HepG2 (cell line): ENCODE data around the gene DBNDD1. TPM values are rescaled to one million over a fixed set of nuclear protein-coding genes. Genes with fewer than 3 reads are reported as not detected.

Experiments
- ATF7-NPFF ChIP-seq: sonication (generic); formaldehyde crosslinking; IDR thresholded peaks from 2 replicates; pipeline ENCODE4 v1.8.1; 2023; ENCODE audit warnings: mild to moderate bottlenecking, low read depth, missing genetic modification reagents, moderate library complexity
- BCL6 ChIP-seq: IDR thresholded peaks from 2 replicates; pipeline ENCODE4 v1.6.1; 2016; ENCODE audit warnings: missing genetic modification reagents, missing compliant biosample characterization
- CHD2 ChIP-seq: IDR thresholded peaks from 2 replicates; pipeline ENCODE4 v1.6.1; 2011; ENCODE audit warnings: low read depth, low read length, improper control_type of control experiment
- ELF4 ChIP-seq: sonication (generic); formaldehyde crosslinking; IDR thresholded peaks from 2 replicates; pipeline ENCODE4 v1.5.0; 2020; ENCODE audit warnings: missing genetic modification reagents, mild to moderate bottlenecking, moderate library complexity, borderline replicate concordance
- HHEX ChIP-seq: IDR thresholded peaks from 2 replicates; pipeline ENCODE4 v1.6.1; 2016; ENCODE audit warnings: control low read depth
- HIVEP1 ChIP-seq: sonication (generic); formaldehyde crosslinking; IDR thresholded peaks from 2 replicates; pipeline ENCODE4 v1.4.0; 2020; ENCODE audit warnings: mild to moderate bottlenecking, missing genetic modification reagents
- KDM4B ChIP-seq: sonication (generic); formaldehyde crosslinking; IDR thresholded peaks from 2 replicates; pipeline ENCODE4 v1.4.0; 2020; ENCODE audit warnings: missing genetic modification reagents
- MTERF4 ChIP-seq: sonication (generic); formaldehyde crosslinking; IDR thresholded peaks from 2 replicates; pipeline ENCODE4 v1.8.0; 2023; ENCODE audit warnings: mild to moderate bottlenecking, missing genetic modification reagents
- MXD3 ChIP-seq: IDR thresholded peaks from 2 replicates; pipeline ENCODE4 v1.6.1; 2016; ENCODE audit warnings: mild to moderate bottlenecking, missing biosample characterization, missing genetic modification reagents
- PHF21A ChIP-seq: sonication (generic); formaldehyde crosslinking; IDR thresholded peaks from 2 replicates; pipeline ENCODE4 v1.5.0; 2020; ENCODE audit warnings: mild to moderate bottlenecking, missing genetic modification reagents
- POGK ChIP-seq: sonication (generic); formaldehyde crosslinking; conservative IDR thresholded peaks from 2 replicates; pipeline ENCODE4 v1.8.0; 2022; ENCODE audit warnings: mild to moderate bottlenecking, moderate library complexity, missing genetic modification reagents
- PRDM4 ChIP-seq: sonication (generic); formaldehyde crosslinking; IDR thresholded peaks from 2 replicates; pipeline ENCODE4 v1.9.0; 2021; ENCODE audit warnings: missing genetic modification reagents, borderline replicate concordance
- TBL1XR1 ChIP-seq: fragments of 150-350 bp; IDR thresholded peaks from 2 replicates; pipeline ENCODE4 v1.6.1; 2014; ENCODE audit warnings: borderline replicate concordance, low read length; ENCODE audit not compliant: partially characterized antibody
- ZMYM3 ChIP-seq: sonication (generic); formaldehyde crosslinking; IDR thresholded peaks from 2 replicates; pipeline ENCODE4 v1.5.1; 2020; ENCODE audit warnings: mild to moderate bottlenecking, missing genetic modification reagents
- ZNF564 ChIP-seq: sonication (generic); formaldehyde crosslinking; IDR thresholded peaks from 2 replicates; pipeline ENCODE4 v1.8.1; 2023; ENCODE audit warnings: mild to moderate bottlenecking, missing genetic modification reagents
- ZNF710 ChIP-seq: sonication (generic); formaldehyde crosslinking; IDR thresholded peaks from 2 replicates; pipeline ENCODE4 v1.5.0; 2020; ENCODE audit warnings: mild to moderate bottlenecking, missing genetic modification reagents, borderline replicate concordance
- ZNF713 ChIP-seq: sonication (generic); formaldehyde crosslinking; IDR thresholded peaks from 2 replicates; pipeline ENCODE4 v1.4.0; 2020; ENCODE audit warnings: mild to moderate bottlenecking, missing genetic modification reagents
- ZNF792 ChIP-seq: IDR thresholded peaks from 2 replicates; pipeline ENCODE4 v1.6.1; 2016
- polyA plus RNA-seq, 8 experiments: library from polyadenylated mRNA; depleted of rRNA in 3 of 8; stranded (reverse) in 7 of 8; unstranded in 1 of 8; fragments of >200 nt; fragmentation: Illumina TruSeq in 4 of 8; extraction: Trizol in 4 of 8; gene quantifications; 2 replicates each; pipeline versions ENCODE4 v1.2.1 to v1.2.3, GENCODE V29; 2011 to 2016; ENCODE audit warnings: low read depth in 4 of 8, missing spikeins in 1 of 8, mixed read lengths in 1 of 8; ENCODE audit not compliant: insufficient read depth in 1 of 8
- total RNA-seq, 5 experiments: library from RNA; depleted of rRNA; stranded (reverse); fragments of >200 nt; fragmentation: Illumina TruSeq; extraction: Trizol; gene quantifications; 2 replicates each; pipeline ENCODE4 v1.2.3, GENCODE V29; 2016; ENCODE audit warnings: low read depth in 1 of 5

The DBNDD1 gene
- total and polyA plus RNA-seq, 2 of the 13 experiments (the other 11 are each of a cell fraction or from before 2014, with no cell fraction given): 17.0 to 40.4 TPM

GRCh38 chr16:89973654-89974335 lies 45.5 kb downstream of the DBNDD1 start (continued):
- peak; percentile 43; the same call in 1 of the 2 replicates for TF ChIP-seq PHF21A
- no peak for TF ChIP-seq CHD2
- no peak for TF ChIP-seq ZNF792 (CRISPR knock-in tag)
- peak; percentile 90 for TF ChIP-seq ZMYM3 (CRISPR knock-in tag)
- TF ChIP-seq ZNF564 (CRISPR knock-in tag): no peak
- no peak for TF ChIP-seq BCL6
- no peak for TF ChIP-seq ATF7-NPFF (CRISPR knock-in tag)
- TF ChIP-seq TBL1XR1: no peak
- TF ChIP-seq ELF4 (CRISPR knock-in tag): no peak
- TF ChIP-seq MTERF4 (CRISPR knock-in tag): no peak
- TF ChIP-seq HHEX (CRISPR knock-in tag): no peak
- no peak for TF ChIP-seq ZNF713 (CRISPR knock-in tag)
- no peak; the same call in 1 of the 2 replicates for TF ChIP-seq ZNF710
- TF ChIP-seq MXD3: no peak
- no peak for TF ChIP-seq PRDM4 (CRISPR knock-in tag)
- TF ChIP-seq HIVEP1 (CRISPR knock-in tag): no peak
- TF ChIP-seq POGK (CRISPR knock-in tag): no peak
- no peak for TF ChIP-seq KDM4B (CRISPR knock-in tag)
